ENCODE measurements around the gene LY6G6F.

DNA sequence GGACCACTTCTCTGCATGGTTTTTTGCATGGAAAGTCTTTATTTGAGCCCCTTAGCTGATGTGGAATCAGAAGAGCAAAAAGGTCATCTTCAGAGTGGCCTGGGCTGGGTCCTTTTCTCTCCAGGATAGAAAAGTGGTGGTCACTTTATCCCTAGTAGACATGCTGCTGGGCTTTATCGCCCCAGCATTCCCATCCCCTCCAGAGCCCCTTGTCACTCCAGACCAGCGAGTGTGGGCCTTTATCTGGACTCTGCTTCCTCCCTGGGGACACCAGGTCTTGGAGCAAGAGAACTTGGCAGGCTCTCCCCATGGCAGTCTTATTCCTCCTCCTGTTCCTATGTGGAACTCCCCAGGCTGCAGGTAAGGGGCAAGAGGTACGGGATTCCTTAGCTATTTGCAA is at the start of gene LY6G6F:
- TF ChIP-seq POLR2A (IDR thresholded peaks at IDR 0.05), result no peak
- TF ChIP-seq CTCF (IDR thresholded peaks at IDR 0.05), result no peak

Measured in thyroid gland (tissue), 4 donors.